ENCODE results near the gene OR2B2. TPM values are rescaled to one million over a fixed set of nuclear protein-coding genes. Genes with fewer than 3 reads are reported as not detected.
"Not testable (repeated sequence)": the region's sequence is repeated elsewhere in the genome, so short reads cannot be mapped to it uniquely, and the experiment has no call there.

OR2B2 gene
- polyA plus RNA-seq, 1 experiment, result not detected

GRCh38 chr6:27940766-27941165, 28.6 kb upstream of the OR2B2 start:
- Histone ChIP-seq H3K4me3 (ENCODE audit: low read depth, low read length) (no peak overlapping the region), H3K36me3 (ENCODE audit: control insufficient read depth, insufficient read depth, low read length) (no peaks in the 10 kb centered on the region), H3K27me3 (ENCODE audit: control insufficient read depth, insufficient read depth, low read length) (no peaks in the 10 kb centered on the region)
- CTCF ChIA-PET, result no interaction called here
- POLR2A ChIA-PET, result no interaction called here
- no peak for DNase-seq (ENCODE audit: low read depth)
- TF ChIP-seq CTCF (IDR thresholded peaks at IDR 0.05; ENCODE audit: insufficient read depth, low read depth, low read length), result no peak

DNA sequence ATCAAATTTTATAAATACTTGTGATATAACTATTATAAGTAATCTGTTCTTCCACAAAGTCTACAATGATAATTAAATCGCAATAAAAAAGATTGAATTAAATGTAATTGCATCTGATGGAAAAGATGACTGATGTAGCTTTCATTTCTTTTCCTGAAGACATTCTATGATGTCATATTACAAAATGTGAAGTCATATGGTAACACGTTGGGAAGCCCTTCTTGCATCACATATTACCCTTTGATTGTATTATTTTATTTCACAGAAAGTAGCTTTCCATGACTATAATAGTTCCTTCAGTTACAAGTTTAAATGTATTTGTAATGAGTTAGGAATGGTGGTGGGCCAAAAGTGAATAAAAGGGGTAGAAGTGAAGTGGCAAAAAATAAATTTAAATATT, 19.0 kb upstream of the OR2B2 start:
- Histone ChIP-seq H3K4me3 (ENCODE audit: low read depth, low read length) (no peak overlapping the region), H3K36me3 (ENCODE audit: control insufficient read depth, insufficient read depth, low read length) (no peaks in the 10 kb centered on the region), H3K27me3 (ENCODE audit: control insufficient read depth, insufficient read depth, low read length) (no peaks in the 10 kb centered on the region)
- ChIA-PET POLR2A (no interaction called here), CTCF (no interaction called here)
- DNase-seq (ENCODE audit: low read depth), result no peak
- no peak for TF ChIP-seq CTCF (IDR thresholded peaks at IDR 0.05; ENCODE audit: insufficient read depth, low read depth, low read length)

- H3K27me3 ChIP-seq (ENCODE audit: control insufficient read depth, insufficient read depth, low read length); H3K36me3 ChIP-seq (ENCODE audit: control insufficient read depth, insufficient read depth, low read length); POLR2A ChIA-PET; CTCF ChIA-PET; DNase-seq (ENCODE audit: low read depth); H3K4me3 ChIP-seq (ENCODE audit: low read depth, low read length): not testable (repeated sequence)
Observed at GRCh38 chr6:27929930-27930329, 17.7 kb upstream of the OR2B2 start.

DNA sequence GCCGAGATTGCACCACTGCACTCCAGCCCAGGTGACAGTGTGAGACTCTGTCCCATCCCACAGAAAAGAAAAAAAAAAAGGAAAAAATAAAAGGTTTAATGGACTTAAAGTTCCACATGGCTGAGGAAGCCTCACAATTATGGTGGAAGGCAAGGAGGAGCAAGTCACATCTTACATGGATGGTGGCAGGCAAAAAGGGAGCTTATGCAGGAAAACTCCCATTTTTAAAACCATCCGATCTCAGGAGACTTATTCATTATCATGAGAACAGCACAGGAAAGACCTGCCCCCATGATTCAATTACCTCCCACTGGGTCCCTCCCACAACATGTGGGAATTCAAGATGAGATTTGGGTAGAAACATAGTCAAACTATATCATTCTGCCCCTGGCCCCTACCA, 15.8 kb upstream of the OR2B2 start:
- CTCF ChIA-PET; DNase-seq (ENCODE audit: low read depth); H3K4me3 ChIP-seq (ENCODE audit: low read depth, low read length); H3K27me3 ChIP-seq (ENCODE audit: control insufficient read depth, insufficient read depth, low read length); H3K36me3 ChIP-seq (ENCODE audit: control insufficient read depth, insufficient read depth, low read length); POLR2A ChIA-PET: not testable (repeated sequence)

DNA sequence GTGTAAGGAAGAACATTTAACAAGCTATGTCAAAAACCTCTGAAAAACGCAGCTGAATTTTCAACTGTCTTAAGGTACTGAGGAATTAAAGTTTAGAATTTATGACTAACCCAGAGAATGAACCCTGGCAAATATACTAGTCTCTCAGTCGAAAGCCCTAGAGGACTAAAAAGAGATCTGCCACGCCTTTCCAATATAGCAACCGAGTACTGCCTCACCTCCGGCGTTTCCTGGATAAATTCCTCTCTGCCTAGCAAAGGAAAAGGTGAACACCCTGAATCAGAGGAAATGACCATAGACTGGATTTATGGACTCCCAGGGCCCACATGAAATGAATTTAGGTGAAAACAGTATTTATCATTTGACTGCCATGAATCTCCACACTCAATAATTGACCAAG, 12.0 kb upstream of the OR2B2 start:
- ChIA-PET POLR2A (no interaction called here), CTCF (no interaction called here)
- H3K36me3 ChIP-seq (ENCODE audit: control insufficient read depth, insufficient read depth, low read length), result no peaks in the 10 kb centered on the region
- no peaks in the 10 kb centered on the region for H3K27me3 ChIP-seq (ENCODE audit: control insufficient read depth, insufficient read depth, low read length)
- DNase-seq (ENCODE audit: low read depth), result no peak
- no peak for TF ChIP-seq CTCF (IDR thresholded peaks at IDR 0.05; ENCODE audit: insufficient read depth, low read depth, low read length)
- no peak overlapping the region for H3K4me3 ChIP-seq (ENCODE audit: low read depth, low read length)

- POLR2A ChIA-PET, result no interaction called here
- CTCF ChIA-PET, result no interaction called here
Observed at GRCh38 chr6:27922949-27923348, 10.8 kb upstream of the OR2B2 start.

More at GRCh38 chr6:27922949-27923348, 10.8 kb upstream of the OR2B2 start:
- TF ChIP-seq CTCF (IDR thresholded peaks at IDR 0.05; ENCODE audit: insufficient read depth, low read depth, low read length), result no peak
- Histone ChIP-seq H3K4me3 (ENCODE audit: low read depth, low read length) (no peak overlapping the region), H3K36me3 (ENCODE audit: control insufficient read depth, insufficient read depth, low read length) (no peaks in the 10 kb centered on the region), H3K27me3 (ENCODE audit: control insufficient read depth, insufficient read depth, low read length) (no peaks in the 10 kb centered on the region)
- DNase-seq (ENCODE audit: low read depth), result no peak

Measured in BJ (cell line).